ENCODE data around the gene GPR35. TPM values are rescaled to one million over a fixed set of nuclear protein-coding genes. Genes with fewer than 3 reads are reported as not detected.

The GPR35 gene
- total RNA-seq, 4 donors from 2014 or later, result 91.1 to 244 (median 136) TPM

- DNase-seq, result no peak
- no peaks in the 10 kb centered on the region for H3K9me3 ChIP-seq
- H3K4me3 ChIP-seq, result no peak overlapping the region
- TF ChIP-seq CTCF (IDR thresholded peaks at IDR 0.05), result no peak
- TF ChIP-seq EP300 (IDR thresholded peaks at IDR 0.05; ENCODE audit: low read depth), result no peak
- TF ChIP-seq POLR2AphosphoS5 (IDR thresholded peaks at IDR 0.05), result no peak
- TF ChIP-seq POLR2A (IDR thresholded peaks at IDR 0.05), result no peak
- H3K27ac ChIP-seq, result no peak overlapping the region
- H3K27me3 ChIP-seq, result no peaks in the 10 kb centered on the region
- in situ Hi-C loops (cut with MboI; ENCODE audit: low pct_ligation_motif_present in 1 of 4, low pct_unique_long_range_greater_than_20kb in 1 of 4, low sequenced_read_pairs in 3 of 4) (no loop called here), intact Hi-C loops (cut with DNase I; ENCODE audit: low total_unique reads) (no loop called here)
- WGBS, 2 donors (ENCODE audit: low coverage in 1 of 2), result no CpG with 5 or more reads among the region's 1 CpG
- no peaks in the 10 kb centered on the region for H3K4me1 ChIP-seq
- peaks cover 0 to 12% (median 0%) of the 10 kb centered on the region in 4 donors for H3K36me3 ChIP-seq
Observed at GRCh38 chr2:240632306-240632721, 7.0 kb downstream of the GPR35 start.

GRCh38 chr2:240635121-240635997, 10.1 kb downstream of the GPR35 start:
- Histone ChIP-seq H3K27me3 (peaks cover 3% of the 10 kb centered on the region), H3K36me3 (peaks cover 0 to 7% (median 0%) of the 10 kb centered on the region in 4 donors), H3K4me3 (no peak overlapping the region), H3K4me1 (no peaks in the 10 kb centered on the region), H3K9me3 (no peaks in the 10 kb centered on the region), H3K27ac (no peak overlapping the region)
- in situ Hi-C loops (cut with MboI; ENCODE audit: low pct_ligation_motif_present in 1 of 4, low pct_unique_long_range_greater_than_20kb in 1 of 4, low sequenced_read_pairs in 3 of 4) (no loop called here), intact Hi-C loops (cut with DNase I; ENCODE audit: low total_unique reads) (no loop called here)
- WGBS, 2 donors (ENCODE audit: low coverage in 1 of 2), result 87% methylated on average over 6 of the region's 6 CpGs; no CpG with 5 or more reads in 1 of the 2 donors
- TF ChIP-seq POLR2A (IDR thresholded peaks at IDR 0.05) (no peak), EP300 (IDR thresholded peaks at IDR 0.05; ENCODE audit: low read depth) (no peak), CTCF (IDR thresholded peaks at IDR 0.05) (no peak), POLR2AphosphoS5 (IDR thresholded peaks at IDR 0.05) (no peak)
- no peak for DNase-seq

GRCh38 chr2:240635998-240636547, 10.8 kb downstream of the GPR35 start:
- Histone ChIP-seq H3K4me1 (no peaks in the 10 kb centered on the region), H3K4me3 (no peak overlapping the region), H3K9me3 (no peaks in the 10 kb centered on the region), H3K27ac (no peak overlapping the region), H3K36me3 (peaks cover 0 to under 1% (median 0%) of the 10 kb centered on the region in 4 donors), H3K27me3 (peaks cover 4% of the 10 kb centered on the region)
- in situ Hi-C loops (cut with MboI; ENCODE audit: low pct_ligation_motif_present in 1 of 4, low pct_unique_long_range_greater_than_20kb in 1 of 4, low sequenced_read_pairs in 3 of 4), result no loop called here
- 69% methylated on average over 3 of the region's 3 CpGs; no CpG with 5 or more reads in 1 of the 2 donors for WGBS, 2 donors (ENCODE audit: low coverage in 1 of 2)
- intact Hi-C loops (cut with DNase I; ENCODE audit: low total_unique reads), result no loop called here
- DNase-seq, result no peak
- TF ChIP-seq EP300 (IDR thresholded peaks at IDR 0.05; ENCODE audit: low read depth) (no peak), POLR2A (IDR thresholded peaks at IDR 0.05) (no peak), POLR2AphosphoS5 (IDR thresholded peaks at IDR 0.05) (no peak), CTCF (IDR thresholded peaks at IDR 0.05) (no peak)

GRCh38 chr2:240636563-240637115, 11.4 kb downstream of the GPR35 start:
- in situ Hi-C loops (cut with MboI; ENCODE audit: low pct_ligation_motif_present in 1 of 4, low pct_unique_long_range_greater_than_20kb in 1 of 4, low sequenced_read_pairs in 3 of 4), result no loop called here
- 79% methylated on average over 11 of the region's 11 CpGs; no CpG with 5 or more reads in 1 of the 2 donors for WGBS, 2 donors (ENCODE audit: low coverage in 1 of 2)
- H3K9me3 ChIP-seq, result no peaks in the 10 kb centered on the region
- no peak overlapping the region for H3K27ac ChIP-seq
- no peak overlapping the region for H3K4me3 ChIP-seq
- TF ChIP-seq POLR2AphosphoS5 (IDR thresholded peaks at IDR 0.05) (no peak), EP300 (IDR thresholded peaks at IDR 0.05; ENCODE audit: low read depth) (no peak), POLR2A (IDR thresholded peaks at IDR 0.05) (no peak)
- no peaks in the 10 kb centered on the region for H3K4me1 ChIP-seq
- DNase-seq, result no peak
- H3K36me3 ChIP-seq, result no peaks in the 10 kb centered on the region
- peaks cover 5% of the 10 kb centered on the region for H3K27me3 ChIP-seq
- intact Hi-C loops (cut with DNase I; ENCODE audit: low total_unique reads), result no loop called here
